Cardiac ventricle fibroblast (primary cell): ENCODE data around the gene KNSTRN. TPM values are rescaled to one million over a fixed set of nuclear protein-coding genes. Genes with fewer than 3 reads are reported as not detected.

ENCODE experiments used
- total RNA-seq: library from RNA; depleted of rRNA; stranded (reverse); fragments of >200 nt; gene quantifications from 2 replicates; pipeline ENCODE4 v1.2.3, GENCODE V29; 2015

KNSTRN gene, protein sequence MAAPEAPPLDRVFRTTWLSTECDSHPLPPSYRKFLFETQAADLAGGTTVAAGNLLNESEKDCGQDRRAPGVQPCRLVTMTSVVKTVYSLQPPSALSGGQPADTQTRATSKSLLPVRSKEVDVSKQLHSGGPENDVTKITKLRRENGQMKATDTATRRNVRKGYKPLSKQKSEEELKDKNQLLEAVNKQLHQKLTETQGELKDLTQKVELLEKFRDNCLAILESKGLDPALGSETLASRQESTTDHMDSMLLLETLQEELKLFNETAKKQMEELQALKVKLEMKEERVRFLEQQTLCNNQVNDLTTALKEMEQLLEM
- total RNA-seq, result 6.9 and 9.6 TPM in 2 replicates

DNA sequence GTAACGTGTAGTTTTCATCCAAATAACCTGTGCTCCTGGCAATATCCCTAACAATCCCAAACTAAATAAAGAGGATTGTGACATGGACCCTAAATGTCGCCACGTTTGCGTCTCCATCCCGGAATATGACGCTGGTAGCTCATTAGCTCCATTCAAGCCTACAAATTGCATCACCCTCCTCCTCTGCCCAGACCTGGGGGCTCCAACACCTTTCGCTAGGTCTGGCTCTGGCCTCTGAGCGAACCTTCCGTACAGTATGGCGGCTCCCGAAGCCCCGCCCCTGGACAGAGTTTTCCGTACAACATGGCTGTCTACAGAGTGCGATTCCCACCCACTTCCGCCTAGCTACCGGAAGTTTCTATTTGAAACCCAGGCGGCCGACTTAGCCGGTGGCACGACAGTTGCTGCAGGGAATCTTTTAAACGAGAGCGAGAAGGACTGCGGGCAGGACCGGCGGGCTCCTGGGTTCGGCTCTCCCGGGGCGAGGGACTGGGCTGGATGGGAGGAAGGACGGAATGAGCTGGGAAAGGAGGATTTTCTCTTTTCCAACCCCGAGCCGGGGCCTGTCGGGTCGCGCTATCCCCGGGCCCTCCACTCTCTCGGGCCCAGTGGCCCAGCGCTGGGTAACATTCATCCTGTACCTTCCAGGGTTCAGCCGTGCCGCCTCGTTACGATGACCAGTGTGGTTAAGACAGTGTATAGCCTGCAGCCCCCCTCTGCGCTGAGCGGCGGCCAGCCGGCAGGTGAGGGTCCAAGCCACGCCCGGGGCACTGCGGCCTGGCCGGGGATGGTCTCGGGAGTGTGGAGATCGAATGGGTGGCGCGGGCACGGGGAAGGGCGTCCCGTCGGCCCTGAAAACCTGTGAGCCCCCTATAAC lies at the start of gene KNSTRN:
TSS of gene KNSTRN (plus strand) at position 142 of the 877 bp plus-strand sequence. CDS start at position 257, 115 bp downstream.

DNA sequence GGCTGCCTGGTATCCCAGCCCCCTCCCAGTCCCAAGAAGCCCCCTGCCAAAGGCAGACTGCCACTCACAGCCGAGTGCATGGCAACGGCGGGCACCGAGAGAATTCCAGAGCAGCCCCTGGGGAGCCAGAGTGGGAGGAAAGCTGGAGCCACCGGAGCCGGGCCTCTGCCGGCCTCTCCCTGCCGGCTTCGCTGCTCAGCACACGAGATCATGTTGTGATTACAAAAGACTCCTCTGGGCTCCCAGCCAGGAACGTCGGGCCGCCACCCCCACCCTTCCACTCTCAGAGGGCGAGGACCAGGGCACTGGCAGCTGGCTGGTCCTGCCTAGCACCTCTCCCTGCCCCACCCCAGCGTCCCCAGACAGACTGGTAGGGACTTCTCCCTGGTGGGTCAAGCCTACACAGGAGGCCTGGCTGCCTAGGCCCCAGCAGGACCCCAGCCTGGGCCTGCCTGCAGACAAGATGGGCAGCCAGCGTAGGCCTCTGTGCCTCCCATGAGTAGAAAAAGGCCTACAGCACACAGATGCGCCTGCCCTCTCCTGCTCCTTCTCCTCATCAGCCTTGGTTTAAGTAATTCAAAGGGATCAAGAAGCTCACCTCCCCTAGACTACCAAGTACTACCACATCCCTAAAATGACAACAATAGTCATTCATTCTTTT lies 41.7 kb upstream of the KNSTRN start, which contains the start of gene CCDC9B:
TSS of gene CCDC9B (minus strand) at position 200 of the 661 bp plus-strand sequence. CDS start at position 80, 120 bp downstream.

DNA sequence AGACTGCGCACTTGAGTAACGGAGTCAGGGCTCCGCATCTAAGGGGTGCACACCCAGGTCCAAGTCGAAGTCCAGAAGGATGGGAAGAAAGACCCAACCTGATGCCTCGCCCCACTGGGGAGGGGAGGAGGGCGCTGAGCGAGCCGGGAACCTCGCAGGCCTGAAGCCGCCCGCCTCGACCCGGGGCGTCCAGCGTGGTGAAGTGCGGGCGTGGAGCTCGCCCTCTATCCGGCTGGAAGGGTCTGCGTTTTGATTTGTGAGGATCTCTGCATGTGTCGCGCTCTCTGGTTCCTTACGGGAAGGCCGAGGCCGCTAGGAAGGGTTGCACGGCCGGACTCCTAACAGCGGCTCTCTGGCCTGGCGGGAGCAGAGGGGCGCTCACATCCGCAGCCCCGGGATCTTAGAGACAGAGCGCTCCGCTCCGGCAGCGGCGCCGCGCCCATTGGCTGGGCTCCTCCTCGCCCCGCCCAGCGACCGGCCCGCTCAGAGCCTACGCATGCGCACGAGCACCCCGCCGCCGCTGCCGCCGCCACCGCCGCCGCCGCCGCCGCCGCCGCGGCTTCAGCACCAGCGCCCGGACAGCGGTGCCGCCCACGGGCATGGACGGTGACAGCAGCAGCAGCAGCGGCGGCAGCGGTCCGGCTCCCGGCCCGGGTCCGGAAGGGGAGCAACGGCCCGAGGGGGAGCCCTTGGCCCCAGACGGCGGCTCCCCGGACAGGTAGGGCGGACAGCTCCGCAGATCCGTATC lies 24.6 kb upstream of the KNSTRN start, which contains the start of gene DISP2:
TSS of gene DISP2 (plus strand) at position 497 of the 748 bp plus-strand sequence. CDS start at position 600, 103 bp downstream.

GRCh38 chr15:40405501-40406381 lies 23.2 kb downstream of the KNSTRN start, which contains the start of gene IVD:
TSS of gene IVD (plus strand) at chr15:40405795. CDS start at chr15:40405828, 33 bp downstream.

DNA sequence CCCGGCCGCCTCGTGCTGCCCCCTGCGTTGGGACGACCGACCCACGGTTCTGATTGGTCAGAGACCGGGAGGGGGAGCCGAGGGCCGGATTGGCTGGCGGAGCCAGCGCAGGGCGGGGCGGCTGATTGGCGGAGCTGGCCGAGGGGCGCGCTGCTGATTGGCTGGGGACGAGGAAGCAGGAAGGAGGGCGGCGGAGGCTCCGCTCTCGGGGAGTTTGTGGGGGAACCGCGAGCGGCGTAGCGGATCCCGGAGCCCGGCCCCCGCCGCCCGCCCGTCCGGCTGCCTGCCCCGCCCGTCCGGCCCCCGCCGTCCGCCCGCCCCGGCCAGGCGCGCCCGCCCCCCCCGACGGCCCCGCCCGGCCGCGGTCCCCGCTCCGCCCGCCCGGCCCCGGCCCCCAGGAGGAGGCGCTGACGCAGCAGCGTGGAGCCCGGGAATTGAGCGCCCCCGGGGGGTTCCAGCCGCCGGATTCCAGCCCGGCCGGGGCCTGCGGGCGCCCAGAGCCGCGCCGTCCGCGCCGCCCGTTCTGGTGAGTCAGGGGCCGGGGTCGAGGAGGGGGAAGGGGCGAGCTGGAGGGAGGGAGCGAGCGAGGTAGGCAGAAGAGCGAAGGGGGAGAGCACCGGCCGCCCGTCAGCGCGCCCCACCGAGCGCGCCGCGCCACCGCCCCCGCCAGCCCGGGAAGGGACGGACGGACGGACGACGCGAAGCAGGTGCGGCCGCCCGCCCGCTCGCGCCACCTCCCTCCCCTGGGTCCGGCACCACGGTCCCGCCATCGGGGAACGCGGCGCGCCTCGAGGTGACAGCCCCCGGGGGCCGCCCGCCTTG lies 58.4 kb downstream of the KNSTRN start, which contains the start of gene BAHD1:
TSS of gene BAHD1 (plus strand) at position 211 of the 822 bp plus-strand sequence. CDS start 17,512 bp downstream, outside the sequence.

Other genes starting within 250 kb of the KNSTRN start
- 0.81 and 1.6 TPM in 2 replicates for gene BUB1B, start 221.7 kb upstream of the KNSTRN start, total RNA-seq
- gene PAK6, start 143.7 kb upstream of the KNSTRN start, total RNA-seq, result not detected in 2 replicates
- gene ANKRD63, start 99.7 kb upstream of the KNSTRN start, total RNA-seq, result not detected in 2 replicates
- gene PLCB2, start 74.8 kb upstream of the KNSTRN start, total RNA-seq, result 0.10 and 0.25 TPM in 2 replicates
- gene INAFM2, start 59.0 kb upstream of the KNSTRN start, total RNA-seq, result 11.4 and 12.9 TPM in 2 replicates
- gene CCDC9B, start 41.8 kb upstream of the KNSTRN start, total RNA-seq, result 0.44 and 1.3 TPM in 2 replicates
- gene PHGR1, start 31.7 kb upstream of the KNSTRN start, total RNA-seq, result not detected in 2 replicates
- 0.10 and 0.19 TPM in 2 replicates for gene DISP2, start 24.5 kb upstream of the KNSTRN start, total RNA-seq
- gene IVD, start 23.1 kb downstream of the KNSTRN start, total RNA-seq, result 39.0 and 41.2 TPM in 2 replicates
- gene BAHD1, start 58.2 kb downstream of the KNSTRN start, total RNA-seq, result 10.0 and 11.9 TPM in 2 replicates
- 23.4 and 23.8 TPM in 2 replicates for gene CHST14, start 88.3 kb downstream of the KNSTRN start, total RNA-seq
- gene CCDC32, start 182.3 kb downstream of the KNSTRN start, total RNA-seq, result 17.5 and 17.6 TPM in 2 replicates
- 6.0 and 7.8 TPM in 2 replicates for gene RPUSD2, start 186.6 kb downstream of the KNSTRN start, total RNA-seq
- gene KNL1, start 211.5 kb downstream of the KNSTRN start, total RNA-seq, result 1.1 and 1.2 TPM in 2 replicates